OCI-M1 (cell line): ENCODE results near the gene SLC5A8.
"Not testable (repeated sequence)": the region's sequence is repeated elsewhere in the genome, so short reads cannot be mapped to it uniquely, and the experiment has no call there.

Experiments
- DNase-seq: peaks from one replicate; lab custom pipeline; 2025; lab: John Stamatoyannopoulos, UW

The SLC5A8 gene

GRCh38 chr12:101168001-101168400 is 42.0 kb downstream of the SLC5A8 start:
- no peak for DNase-seq

GRCh38 chr12:101166866-101167265 is 43.2 kb downstream of the SLC5A8 start:
- no peak for DNase-seq

GRCh38 chr12:101165319-101165718 is 44.7 kb downstream of the SLC5A8 start:
- no peak for DNase-seq

GRCh38 chr12:101145777-101146431 is 64.1 kb downstream of the SLC5A8 start:
- not testable (repeated sequence) for DNase-seq

GRCh38 chr12:101127521-101128219 is 82.4 kb downstream of the SLC5A8 start:
- DNase-seq: no peak

- no peak for DNase-seq
Measured at GRCh38 chr12:101117842-101118241, 92.2 kb downstream of the SLC5A8 start.

GRCh38 chr12:101116911-101117310 is 93.1 kb downstream of the SLC5A8 start:
- DNase-seq: no peak

- DNase-seq: no peak
Measured at GRCh38 chr12:101115326-101115725, 94.7 kb downstream of the SLC5A8 start.

- DNase-seq: no peak
Measured at GRCh38 chr12:101111441-101111840, 98.6 kb downstream of the SLC5A8 start.

- DNase-seq: no peak
Measured at GRCh38 chr12:101110866-101111265, 99.2 kb downstream of the SLC5A8 start.

- no peak for DNase-seq
Measured at GRCh38 chr12:101108130-101108529, 101.9 kb downstream of the SLC5A8 start.

- no peak for DNase-seq
Measured at GRCh38 chr12:101107032-101107763, 102.8 kb downstream of the SLC5A8 start.
